GM21576 (cell line): ENCODE results near the gene USP24.
A peak's percentile ranks its signal among the peaks of the same experiment; 100 is the strongest.
"Not testable (repeated sequence)": the region's sequence is repeated elsewhere in the genome, so short reads cannot be mapped to it uniquely, and the experiment has no call there.

ENCODE experiments used
- ATAC-seq: cut with Tn5 transposase; IDR thresholded peaks from one replicate; pipeline ENCODE4 v1.9.1; 2021; ENCODE audit warnings: mild to moderate bottlenecking, moderate library complexity; ENCODE audit not compliant: unreplicated experiment

The USP24 gene

GRCh38 chr1:55230659-55231058, 15.5 kb upstream of the USP24 start:
- ATAC-seq = no peak

- ATAC-seq = not testable (repeated sequence)
Observed at GRCh38 chr1:55229726-55230125, 14.6 kb upstream of the USP24 start.

GRCh38 chr1:55225228-55225627, 10.1 kb upstream of the USP24 start:
- ATAC-seq = no peak

- no peak for ATAC-seq
Observed at GRCh38 chr1:55224729-55225128, 9.6 kb upstream of the USP24 start.

- no peak for ATAC-seq
Observed at GRCh38 chr1:55222152-55222551, 7.0 kb upstream of the USP24 start.

- ATAC-seq = no peak
Observed at GRCh38 chr1:55217226-55217986, 2.2 kb upstream of the USP24 start.

- ATAC-seq = no peak
Observed at GRCh38 chr1:55216096-55216495, 932 bp upstream of the USP24 start.

- peak; percentile 4 for ATAC-seq
Observed at GRCh38 chr1:55214934-55215193, 300 bp downstream of the USP24 start.

GRCh38 chr1:55214212-55214933, 791 bp downstream of the USP24 start:
- peak; percentile 23 for ATAC-seq

- no peak for ATAC-seq
Observed at GRCh38 chr1:55213885-55214211, 1.3 kb downstream of the USP24 start.

- ATAC-seq = no peak
Observed at GRCh38 chr1:55213151-55213884, 1.8 kb downstream of the USP24 start.

GRCh38 chr1:55212349-55213150, 2.6 kb downstream of the USP24 start:
- ATAC-seq = no peak

- ATAC-seq = peak; percentile 33
Observed at GRCh38 chr1:55211863-55212262, 3.3 kb downstream of the USP24 start.

- ATAC-seq = no peak
Observed at GRCh38 chr1:55210990-55211801, 4.0 kb downstream of the USP24 start.

GRCh38 chr1:55209247-55209646, 5.9 kb downstream of the USP24 start:
- no peak for ATAC-seq

- no peak for ATAC-seq
Observed at GRCh38 chr1:55206210-55206609, 9.0 kb downstream of the USP24 start.

- ATAC-seq = peak; percentile 88
Observed at GRCh38 chr1:55204997-55205396, 10.2 kb downstream of the USP24 start.

- ATAC-seq = no peak
Observed at GRCh38 chr1:55203064-55203463, 12.1 kb downstream of the USP24 start.

GRCh38 chr1:55200667-55201066, 14.5 kb downstream of the USP24 start:
- ATAC-seq = no peak

- ATAC-seq = not testable (repeated sequence)
Observed at GRCh38 chr1:55199735-55200134, 15.4 kb downstream of the USP24 start.
